GM06990 (cell line): Measurements from ENCODE around the gene BHLHE23.
"Not testable (repeated sequence)": the region's sequence is repeated elsewhere in the genome, so short reads cannot be mapped to it uniquely, and the experiment has no call there.

Experiments
- DNase-seq: peaks from one replicate; pipeline ENCODE4 v3.0.0-alpha.2; 2011; ENCODE audit not compliant: insufficient read length; ENCODE audit errors: extremely low read depth
- H3K27me3 ChIP-seq: replicated peaks from 2 replicates; pipeline ENCODE4 v1.6.0; 2011; ENCODE audit warnings: low read length; ENCODE audit not compliant: control insufficient read depth, insufficient read depth
- H3K36me3 ChIP-seq: 2 replicates; pipeline ENCODE4 v1.5.1; 2011; ENCODE audit warnings: low read length; ENCODE audit not compliant: control insufficient read depth, insufficient read depth
- H3K4me3 ChIP-seq: replicated peaks from 2 replicates; pipeline ENCODE4 v1.5.1; 2011; ENCODE audit warnings: low read depth, mild to moderate bottlenecking, control low read depth, low read length
- TF ChIP-seq, protein P1 (sequence below): IDR thresholded peaks from 2 replicates; pipeline ENCODE4 v1.5.1; 2011; ENCODE audit warnings: low read length, control low read depth, mild to moderate bottlenecking, inconsistent platforms; ENCODE audit not compliant: insufficient read depth, poor library complexity, severe bottlenecking

The BHLHE23 gene

DNA sequence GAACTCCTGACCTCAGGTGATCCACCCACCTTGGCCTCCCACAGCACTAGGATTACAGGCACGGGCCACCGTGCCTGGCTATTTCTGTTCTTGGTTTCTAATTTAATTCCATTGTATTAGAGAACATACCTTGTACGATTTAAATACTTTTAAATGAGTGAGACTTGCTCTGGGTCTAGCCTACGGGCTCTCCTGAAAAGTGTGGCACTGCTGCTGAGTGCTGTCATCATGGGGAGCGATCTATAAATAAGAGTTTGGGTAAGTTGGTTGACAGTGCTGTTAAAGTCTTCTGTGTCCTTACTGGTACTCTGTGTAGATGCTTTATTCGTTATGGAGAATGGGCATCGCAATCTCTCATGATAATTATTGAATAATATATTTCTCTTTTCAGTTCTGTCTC, 35.0 kb upstream of the BHLHE23 start:
- TF ChIP-seq, protein P1, sequence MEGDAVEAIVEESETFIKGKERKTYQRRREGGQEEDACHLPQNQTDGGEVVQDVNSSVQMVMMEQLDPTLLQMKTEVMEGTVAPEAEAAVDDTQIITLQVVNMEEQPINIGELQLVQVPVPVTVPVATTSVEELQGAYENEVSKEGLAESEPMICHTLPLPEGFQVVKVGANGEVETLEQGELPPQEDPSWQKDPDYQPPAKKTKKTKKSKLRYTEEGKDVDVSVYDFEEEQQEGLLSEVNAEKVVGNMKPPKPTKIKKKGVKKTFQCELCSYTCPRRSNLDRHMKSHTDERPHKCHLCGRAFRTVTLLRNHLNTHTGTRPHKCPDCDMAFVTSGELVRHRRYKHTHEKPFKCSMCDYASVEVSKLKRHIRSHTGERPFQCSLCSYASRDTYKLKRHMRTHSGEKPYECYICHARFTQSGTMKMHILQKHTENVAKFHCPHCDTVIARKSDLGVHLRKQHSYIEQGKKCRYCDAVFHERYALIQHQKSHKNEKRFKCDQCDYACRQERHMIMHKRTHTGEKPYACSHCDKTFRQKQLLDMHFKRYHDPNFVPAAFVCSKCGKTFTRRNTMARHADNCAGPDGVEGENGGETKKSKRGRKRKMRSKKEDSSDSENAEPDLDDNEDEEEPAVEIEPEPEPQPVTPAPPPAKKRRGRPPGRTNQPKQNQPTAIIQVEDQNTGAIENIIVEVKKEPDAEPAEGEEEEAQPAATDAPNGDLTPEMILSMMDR = no peak
- H3K4me3 ChIP-seq = no peak overlapping the region
- H3K36me3 ChIP-seq = no peaks in the 10 kb centered on the region
- no peaks in the 10 kb centered on the region for H3K27me3 ChIP-seq
- DNase-seq = no peak

DNA sequence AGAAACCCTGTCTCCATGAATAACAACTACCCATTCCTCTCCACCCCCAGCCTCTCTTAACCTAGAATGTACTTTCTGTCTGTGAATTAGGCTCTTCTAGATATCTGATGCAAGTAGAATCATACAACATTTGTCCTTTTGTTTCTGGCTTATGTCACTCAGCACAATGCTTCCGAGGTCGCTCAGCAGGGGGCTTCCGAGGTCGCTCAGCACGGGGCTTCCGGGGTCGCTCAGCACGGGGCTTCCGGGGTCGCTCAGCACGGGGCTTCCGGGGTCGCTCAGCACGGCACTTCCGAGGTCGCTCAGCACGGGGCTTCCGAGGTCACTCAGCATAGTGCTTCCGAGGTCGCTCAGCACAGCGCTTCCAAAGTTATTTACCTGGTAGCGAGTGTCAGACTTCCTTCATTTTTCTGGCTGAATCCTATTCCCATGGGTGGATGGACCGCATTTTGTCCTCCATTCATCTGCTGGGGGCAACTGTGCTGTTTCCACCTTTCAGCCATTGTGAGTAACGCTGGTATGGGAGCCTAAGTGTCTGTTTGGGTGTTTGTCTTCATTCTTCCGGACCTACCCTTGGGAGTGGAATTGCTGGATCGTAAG, 31.0 kb upstream of the BHLHE23 start:
- Histone ChIP-seq H3K4me3 (no peak overlapping the region), H3K27me3 (no peaks in the 10 kb centered on the region), H3K36me3 (no peaks in the 10 kb centered on the region)
- DNase-seq = no peak
- TF ChIP-seq, protein P1 = no peak

DNA sequence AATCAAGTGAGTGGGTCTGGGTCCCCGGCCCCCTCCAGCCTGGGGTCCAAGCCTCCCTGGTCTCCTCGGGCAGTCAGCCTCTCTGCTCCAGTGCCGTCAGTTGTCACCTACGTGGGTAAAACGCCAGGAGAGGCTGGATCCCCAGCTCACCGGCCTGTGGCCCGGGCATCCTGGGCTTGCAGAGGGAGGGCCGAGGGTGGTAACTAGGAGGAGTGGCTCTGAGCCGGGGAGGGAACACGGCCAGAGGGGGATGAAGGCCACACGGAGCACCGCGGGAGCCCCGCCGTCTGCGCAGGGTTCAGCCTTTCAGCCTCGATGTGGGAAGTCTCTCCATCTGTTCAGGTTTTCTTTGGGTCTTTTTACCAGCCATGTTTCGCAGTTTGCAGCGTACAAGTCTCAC, 29.5 kb upstream of the BHLHE23 start:
- Histone ChIP-seq H3K27me3 (no peaks in the 10 kb centered on the region), H3K4me3 (no peak overlapping the region)

DNA sequence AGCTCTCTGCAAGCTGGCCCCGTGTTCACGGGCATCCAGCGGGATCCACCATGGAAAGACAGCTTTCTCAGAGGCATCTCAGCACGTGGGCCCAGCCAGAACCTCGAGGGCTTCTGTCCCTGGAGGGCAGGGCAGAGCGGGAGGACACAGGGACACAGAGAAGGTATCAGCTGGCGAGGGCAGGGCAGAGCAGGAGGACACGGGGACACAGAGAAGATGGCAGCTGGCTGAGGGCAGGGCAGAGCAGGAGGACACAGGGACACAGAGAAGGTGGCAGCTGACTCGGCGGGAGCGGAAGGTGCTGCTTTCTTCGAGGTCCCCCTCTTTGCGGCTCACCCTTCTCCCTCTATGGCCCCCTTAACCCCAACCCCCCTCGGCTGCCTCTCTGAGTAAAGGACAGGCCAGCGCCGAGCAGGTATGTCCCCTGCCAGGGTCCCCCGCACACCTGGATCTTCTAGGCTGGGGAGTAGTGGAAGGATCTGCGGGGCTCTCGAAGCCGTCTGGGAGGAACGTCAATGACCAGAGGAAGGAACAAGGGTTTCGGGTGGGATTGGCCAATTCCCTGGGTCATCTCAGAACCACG, 28.9 kb upstream of the BHLHE23 start:
- DNase-seq = no peak
- TF ChIP-seq, protein P1 = no peak
- Histone ChIP-seq H3K4me3 (no peak overlapping the region), H3K27me3 (no peaks in the 10 kb centered on the region), H3K36me3 (no peaks in the 10 kb centered on the region)

More for the DNA sequence above, 29.5 kb upstream of the BHLHE23 start:
- no peak for DNase-seq
- TF ChIP-seq, protein P1 = no peak
- H3K36me3 ChIP-seq = no peaks in the 10 kb centered on the region

DNA sequence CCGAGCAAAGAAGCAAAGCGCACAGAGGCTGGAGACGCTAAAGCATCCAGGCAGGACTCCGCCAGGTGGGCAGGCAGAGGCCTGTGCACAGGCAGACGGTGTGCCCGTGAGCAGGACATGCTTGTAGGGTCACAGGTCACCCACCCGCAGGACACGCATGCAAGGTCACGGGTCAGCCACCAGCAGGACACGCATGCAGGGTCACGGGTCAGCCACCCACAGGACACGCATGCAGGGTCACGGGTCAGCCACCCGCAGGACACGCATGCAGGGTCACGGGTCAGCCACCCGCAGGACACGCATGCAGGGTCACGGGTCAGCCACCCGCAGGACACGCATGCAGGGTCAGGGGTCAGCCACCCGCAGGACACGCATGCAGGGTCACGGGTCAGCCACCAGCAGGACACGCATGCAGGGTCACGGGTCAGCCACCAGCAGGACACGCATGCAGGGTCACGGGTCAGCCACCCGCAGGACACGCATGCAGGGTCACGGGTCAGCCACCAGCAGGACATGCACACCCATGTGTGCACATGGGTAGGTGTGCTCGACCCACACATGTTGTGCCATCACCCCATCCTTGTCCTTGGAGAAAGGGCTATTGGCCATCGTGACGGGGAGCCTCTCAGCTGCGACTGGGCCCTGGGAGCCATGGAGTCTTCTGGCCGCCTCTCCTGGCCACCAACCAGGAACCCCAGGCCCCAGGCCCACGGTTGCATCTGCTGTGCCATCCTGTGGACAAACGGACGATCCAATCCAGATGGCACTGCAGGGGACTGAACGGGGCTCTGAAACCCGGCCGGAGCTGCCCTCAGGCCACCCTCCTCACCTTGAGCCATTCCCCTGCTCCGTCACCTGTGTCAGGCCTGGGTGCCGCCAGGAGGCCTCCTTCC, 28.2 kb upstream of the BHLHE23 start:
- not testable (repeated sequence) for H3K36me3 ChIP-seq, DNase-seq, H3K27me3 ChIP-seq, H3K4me3 ChIP-seq
